HG03460 (cell line): Measurements from ENCODE around the gene C19orf73.
"Not testable (repeated sequence)": the region's sequence is repeated elsewhere in the genome, so short reads cannot be mapped to it uniquely, and the experiment has no call there.

Experiments
- ATAC-seq: cut with Tn5 transposase; IDR thresholded peaks from one replicate; pipeline ENCODE4 v1.9.1; 2021; ENCODE audit not compliant: unreplicated experiment

C19orf73 gene

GRCh38 chr19:49123285-49123684, 4.3 kb upstream of the C19orf73 start:
- not testable (repeated sequence) for ATAC-seq

- ATAC-seq: not testable (repeated sequence)
Observed at GRCh38 chr19:49121841-49122240, 2.9 kb upstream of the C19orf73 start.

- ATAC-seq: no peak
Observed at GRCh38 chr19:49120868-49121267, 1.9 kb upstream of the C19orf73 start.

- ATAC-seq: no peak
Observed at GRCh38 chr19:49120325-49120683, 1.4 kb upstream of the C19orf73 start.

GRCh38 chr19:49119411-49120324, 725 bp upstream of the C19orf73 start, which contains the start of gene PPFIA3:
Gene PPFIA3, plus strand, starts transcription at chr19:49119544. Its CDS starts 8,330 bp downstream, at chr19:49127874.
- no peak for ATAC-seq

GRCh38 chr19:49117677-49118564, 1.0 kb downstream of the C19orf73 start:
- no peak for ATAC-seq

- no peak for ATAC-seq
Observed at GRCh38 chr19:49116544-49116943, 2.4 kb downstream of the C19orf73 start.

GRCh38 chr19:49114630-49115363, 4.1 kb downstream of the C19orf73 start:
- ATAC-seq: no peak

- ATAC-seq: peak; percentile 51
Observed at GRCh38 chr19:49113762-49114629, 4.9 kb downstream of the C19orf73 start, which contains the start of gene LIN7B. Gene LIN7B, plus strand, starts transcription at chr19:49114370. Its CDS starts 35 bp downstream, at chr19:49114405.

- no peak for ATAC-seq
Observed at GRCh38 chr19:49111218-49111998, 7.5 kb downstream of the C19orf73 start.

GRCh38 chr19:49110567-49110966, 8.4 kb downstream of the C19orf73 start:
- no peak for ATAC-seq

- ATAC-seq: no peak
Observed at GRCh38 chr19:49109569-49110233, 9.2 kb downstream of the C19orf73 start.

- ATAC-seq: no peak
Observed at GRCh38 chr19:49109051-49109450, 9.9 kb downstream of the C19orf73 start.

GRCh38 chr19:49107625-49108459, 11.1 kb downstream of the C19orf73 start:
- ATAC-seq: no peak

- no peak for ATAC-seq
Observed at GRCh38 chr19:49106648-49107135, 12.3 kb downstream of the C19orf73 start.

GRCh38 chr19:49104229-49104864, 14.6 kb downstream of the C19orf73 start:
- no peak for ATAC-seq
